HS-27A (cell line): ENCODE results near the gene DAAM1.

Experiments
- DNase-seq: peaks from one replicate; pipeline ENCODE4 v3.0.0-alpha.2; 2012; ENCODE audit warnings: low read depth, missing footprints

Gene DAAM1

DNA sequence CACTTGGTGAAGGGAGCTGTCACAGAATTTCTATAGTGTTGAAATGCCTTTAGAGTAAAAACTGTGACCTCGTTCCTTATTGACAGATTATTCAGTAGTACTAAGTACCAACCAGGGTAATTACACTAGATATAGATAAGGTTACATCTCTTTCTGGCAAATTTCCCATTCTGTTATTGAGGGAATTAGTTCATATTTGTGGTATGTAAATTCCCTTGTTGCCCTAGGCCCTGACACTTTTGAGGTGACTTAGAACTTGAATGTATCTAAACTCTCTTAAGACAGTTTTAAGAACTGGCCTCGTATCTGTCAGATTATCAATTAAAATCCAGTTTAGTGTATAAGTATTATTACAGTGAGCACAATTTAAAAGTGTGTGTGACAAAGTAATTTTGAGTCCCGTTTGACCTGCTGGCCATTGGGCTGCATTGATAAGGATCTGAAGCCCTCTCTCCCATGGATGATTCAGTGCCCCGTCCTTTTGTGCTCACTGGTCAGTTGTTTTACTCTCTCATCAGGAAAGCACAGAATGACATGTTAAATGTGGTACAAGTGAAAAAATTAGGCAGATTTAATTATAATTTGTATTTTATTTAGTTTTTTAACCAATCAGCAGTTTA is 153.5 kb downstream of the DAAM1 start:
- no peak for DNase-seq

DNA sequence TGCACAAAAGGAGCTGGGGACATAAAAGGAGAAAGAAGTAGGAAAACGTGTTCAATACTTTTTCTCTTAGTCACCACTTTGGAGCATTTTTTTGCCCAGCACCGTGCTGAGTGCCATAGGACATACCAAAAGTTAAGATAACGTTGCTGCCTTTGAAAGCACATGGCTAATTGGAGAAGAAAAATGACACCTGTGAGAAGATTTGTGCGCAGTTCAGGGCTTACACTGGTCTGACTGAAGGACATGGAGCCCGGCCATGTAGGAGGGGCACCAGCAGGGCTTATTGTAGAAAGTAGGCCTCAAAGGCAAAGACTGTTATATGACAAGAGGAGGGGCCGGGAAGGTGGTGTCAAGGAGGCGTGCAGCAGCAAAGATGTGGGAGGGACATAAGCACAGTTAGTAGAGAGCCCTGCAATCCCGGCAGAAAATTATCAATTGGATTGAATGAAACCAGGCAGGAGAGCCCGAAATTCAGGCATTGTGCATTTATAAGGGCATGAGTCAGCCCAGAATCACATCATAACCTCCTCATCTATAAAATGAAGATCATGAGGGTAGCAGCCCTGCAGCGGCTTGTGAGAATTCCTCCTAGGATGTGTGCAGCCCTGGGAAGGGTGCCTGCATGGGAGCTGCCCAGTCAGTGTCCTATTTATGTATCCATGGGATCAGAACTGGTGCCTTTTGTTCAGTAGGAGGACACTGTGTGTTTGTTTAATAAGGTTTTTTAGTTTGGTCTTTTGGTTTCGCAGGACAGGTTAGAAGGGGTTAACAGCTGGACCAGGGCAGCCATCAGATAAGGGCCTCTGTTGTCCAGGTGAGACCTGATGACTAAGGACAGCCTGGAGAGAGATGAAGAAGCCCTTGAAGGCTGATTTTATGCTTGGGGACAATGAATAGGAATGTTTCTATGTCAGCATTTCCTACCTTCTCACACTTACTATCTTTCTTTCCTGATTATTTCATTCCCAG is 154.3 kb downstream of the DAAM1 start:
- DNase-seq: no peak

DNA sequence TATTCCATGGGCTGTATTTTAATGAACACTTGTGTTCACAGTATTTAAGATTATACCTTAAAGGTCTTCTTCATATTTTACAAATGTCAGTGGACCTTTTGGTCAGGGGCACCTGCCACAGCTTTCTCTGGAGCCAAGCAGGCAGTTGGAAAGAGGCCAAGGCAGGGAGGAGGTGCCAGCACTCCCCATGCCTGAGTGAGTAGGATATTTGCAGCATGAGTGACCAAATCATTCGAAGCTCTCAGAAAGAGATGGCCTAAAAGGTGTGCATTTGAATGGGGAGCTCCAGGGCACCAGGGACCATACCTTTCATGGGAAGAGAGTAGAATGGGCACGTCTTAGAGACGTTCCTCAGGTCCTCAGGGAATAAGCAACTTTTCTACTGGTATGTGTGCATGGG is 155.1 kb downstream of the DAAM1 start:
- no peak for DNase-seq

DNA sequence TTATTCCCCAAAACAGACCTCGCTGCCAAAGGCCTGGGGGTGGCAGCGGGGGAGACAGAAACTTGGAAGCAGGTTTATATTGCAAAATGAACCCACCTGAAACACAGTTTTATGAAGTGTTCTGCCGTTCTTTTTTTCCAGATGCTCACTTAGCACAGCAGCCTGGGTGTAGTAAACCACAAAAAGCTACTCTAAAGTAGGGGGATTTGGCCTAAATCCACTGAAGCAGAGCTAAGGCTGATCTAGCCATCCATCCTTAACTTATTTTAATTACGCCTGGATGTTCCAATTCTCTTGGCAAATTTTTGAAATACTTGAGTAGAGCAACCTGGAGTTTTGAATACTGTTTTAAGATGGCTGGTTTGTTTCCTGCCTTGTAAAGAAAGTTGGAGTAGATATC is 155.5 kb downstream of the DAAM1 start:
- no peak for DNase-seq

DNA sequence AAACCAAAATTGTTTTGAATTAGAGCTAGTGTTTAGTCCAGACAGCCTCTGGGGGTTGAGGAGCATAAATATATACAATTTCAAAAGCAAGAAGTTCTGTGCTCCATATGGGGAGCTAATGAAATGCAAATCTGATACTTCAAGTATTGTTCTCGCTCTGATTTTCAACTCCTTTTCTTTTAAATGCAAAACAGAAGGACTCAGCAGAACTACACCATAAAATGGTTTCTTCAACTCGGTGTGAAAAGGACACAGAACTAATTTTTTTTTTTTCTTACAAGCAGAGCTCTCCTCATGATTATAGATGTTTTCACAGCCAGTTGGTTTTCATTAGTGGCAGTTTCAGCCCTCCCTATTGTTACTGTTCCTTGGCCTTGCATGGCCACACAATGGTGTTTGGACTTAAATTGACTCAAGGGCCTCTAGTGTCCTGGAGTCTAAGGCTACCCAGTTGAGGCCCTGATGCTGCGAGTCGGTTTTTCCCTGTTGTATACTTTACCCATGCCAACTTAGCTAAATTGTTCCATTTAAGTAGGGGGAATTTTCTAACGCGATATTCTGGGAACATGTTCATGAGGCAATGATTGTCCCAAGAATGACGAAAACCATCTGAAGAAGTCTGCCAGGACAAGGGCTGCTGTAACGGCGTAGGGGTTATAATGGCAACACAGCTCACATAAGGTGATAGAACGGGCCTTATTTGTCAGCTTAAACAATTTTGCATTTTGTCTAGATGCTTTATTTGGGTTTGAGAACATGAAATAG is 156.4 kb downstream of the DAAM1 start:
- DNase-seq: no peak

DNA sequence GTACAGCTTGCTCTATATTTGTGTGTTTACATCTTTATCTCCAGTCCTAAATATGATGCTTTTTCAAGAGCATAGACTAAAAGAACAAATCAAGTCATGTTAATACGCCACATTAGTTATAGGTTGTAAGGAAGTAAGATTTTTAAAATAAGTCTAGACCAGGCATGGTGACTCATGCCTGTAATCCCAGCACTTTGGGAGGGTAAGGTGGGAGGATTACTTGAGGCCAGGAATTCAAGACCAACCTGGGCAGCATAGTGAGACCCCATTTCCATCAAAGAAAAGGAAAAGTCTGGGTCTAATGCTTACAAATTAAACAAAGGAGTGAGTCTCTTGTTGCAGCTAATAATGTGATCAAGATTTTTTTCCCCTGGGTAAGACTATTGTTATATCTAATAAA is 157.9 kb downstream of the DAAM1 start:
- no peak for DNase-seq

DNA sequence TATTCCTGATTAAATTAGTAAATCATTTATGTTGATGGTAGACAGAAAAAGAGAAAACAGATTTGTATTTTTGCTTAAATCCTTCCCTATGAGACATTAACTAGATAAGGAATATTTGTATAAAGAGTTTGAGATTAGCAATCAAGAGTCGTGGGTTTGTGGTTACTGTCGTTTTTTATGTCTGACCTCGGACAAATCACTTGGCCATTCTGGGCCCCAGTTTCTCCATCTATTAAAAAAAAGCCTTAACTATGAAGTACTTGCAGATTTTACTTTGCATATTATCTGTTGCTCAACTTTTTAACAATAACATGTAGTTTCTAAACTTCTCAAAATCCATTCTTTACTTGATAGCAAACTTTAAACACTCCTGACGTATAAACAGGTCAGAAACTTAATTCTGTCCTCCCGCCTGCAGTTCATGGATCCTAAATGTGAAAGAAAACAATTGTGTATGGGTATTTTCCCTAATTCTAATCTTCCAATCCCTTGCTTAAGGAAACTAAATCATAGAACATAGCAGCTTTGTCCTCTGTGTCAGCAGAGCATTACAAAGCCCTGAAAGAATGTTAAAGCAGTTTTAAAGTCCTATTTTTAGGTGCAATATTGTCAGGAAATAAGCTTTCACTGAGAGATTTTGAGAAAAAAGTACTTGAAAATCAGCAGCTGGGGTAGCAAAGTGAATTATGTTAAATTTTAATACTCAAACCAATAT is 158.5 kb downstream of the DAAM1 start:
- no peak for DNase-seq

DNA sequence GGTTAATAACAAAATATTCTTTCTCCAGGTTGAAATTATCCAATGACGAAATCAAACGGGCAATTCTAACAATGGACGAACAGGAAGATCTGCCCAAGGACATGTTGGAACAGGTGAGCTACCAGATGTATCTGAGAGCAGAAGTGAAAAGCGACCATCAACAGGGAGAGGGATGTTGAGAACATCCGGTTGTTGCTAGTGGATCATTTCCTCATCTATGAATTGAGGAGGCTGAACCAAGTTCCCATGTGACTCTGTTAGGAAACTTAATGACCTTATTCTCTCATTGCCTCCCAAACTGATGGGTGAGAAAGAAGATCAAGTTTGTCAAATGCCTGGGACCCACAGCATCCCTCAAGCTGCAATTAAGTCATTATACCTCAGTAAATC is 159.0 kb downstream of the DAAM1 start:
- no peak for DNase-seq

DNA sequence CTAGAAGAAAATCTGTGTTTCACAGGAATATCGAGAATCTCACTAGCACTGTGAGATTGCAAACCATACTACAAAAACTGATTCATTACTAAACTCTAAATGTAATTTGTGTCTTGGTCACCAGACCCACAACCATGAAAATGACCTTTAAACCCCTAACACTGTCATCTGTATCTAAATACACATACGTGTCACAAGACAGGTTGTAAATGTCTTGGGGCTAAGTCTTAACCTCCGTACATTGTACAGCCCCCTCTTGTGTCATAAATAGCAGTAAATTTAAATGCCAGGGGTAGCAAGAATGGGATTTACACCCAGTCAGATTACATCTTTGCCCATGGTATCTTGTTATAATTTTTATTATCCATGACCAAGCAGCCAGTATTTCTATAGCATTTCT is 159.4 kb downstream of the DAAM1 start:
- DNase-seq: no peak

DNA sequence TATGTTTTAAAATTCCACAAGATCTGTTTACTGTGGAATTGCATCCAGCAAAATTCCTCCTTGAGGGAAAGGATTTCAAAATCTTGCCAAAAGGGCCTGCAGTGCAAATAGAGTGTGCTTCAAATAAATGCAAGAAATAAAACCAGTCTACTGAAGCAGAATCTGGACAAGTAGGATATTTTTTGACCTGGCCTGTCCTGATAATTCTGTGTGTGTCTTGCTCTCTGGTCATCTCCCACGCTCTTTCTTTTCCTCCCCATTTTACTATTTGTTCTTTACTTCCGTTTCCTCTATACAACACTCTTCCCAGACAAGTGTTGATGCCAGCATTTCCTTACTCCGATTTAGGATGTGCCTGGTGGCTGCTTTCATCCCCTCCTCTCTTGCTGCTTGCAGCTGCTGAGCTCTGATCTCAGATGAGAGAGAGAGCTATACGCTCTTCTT is 160.8 kb downstream of the DAAM1 start:
- no peak for DNase-seq

DNA sequence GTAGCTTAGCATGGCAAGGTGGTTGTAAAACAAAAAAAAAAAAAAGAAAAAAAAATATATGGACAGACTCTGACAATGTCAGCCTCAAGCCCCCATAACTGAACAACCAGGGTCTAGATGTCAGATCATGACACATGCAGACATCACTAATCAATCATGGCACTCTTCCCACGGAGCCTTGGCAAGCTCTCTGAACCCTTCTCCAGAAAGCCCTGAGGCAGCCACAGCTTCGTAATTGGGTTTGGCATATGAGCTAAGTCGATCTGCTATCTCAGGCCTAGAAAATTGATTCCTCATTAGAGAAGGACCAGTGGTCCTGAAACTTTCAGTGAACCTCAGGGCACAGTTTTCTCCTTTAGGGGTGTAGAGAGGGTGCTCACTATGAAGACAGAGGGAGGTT is 164.5 kb downstream of the DAAM1 start:
- no peak for DNase-seq

DNA sequence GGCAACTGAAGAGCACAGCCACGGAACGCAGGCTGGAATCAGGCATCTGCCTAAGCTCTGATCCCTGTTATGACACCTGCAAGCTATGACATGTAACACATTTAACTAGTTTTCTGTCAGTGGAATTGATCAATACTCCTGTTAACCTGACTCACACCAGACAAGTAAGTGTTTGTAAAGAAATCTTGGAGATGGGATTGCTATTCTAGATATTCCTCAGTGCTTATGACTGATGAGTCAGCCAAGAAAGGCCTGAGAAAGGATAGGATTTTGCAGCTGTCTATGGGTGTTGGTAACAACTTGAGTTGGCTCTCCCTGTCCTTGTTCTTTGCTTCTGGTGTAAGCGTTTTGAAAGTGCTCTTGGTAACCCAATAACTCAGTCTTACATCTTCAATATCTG is 166.2 kb downstream of the DAAM1 start:
- DNase-seq: no peak

DNA sequence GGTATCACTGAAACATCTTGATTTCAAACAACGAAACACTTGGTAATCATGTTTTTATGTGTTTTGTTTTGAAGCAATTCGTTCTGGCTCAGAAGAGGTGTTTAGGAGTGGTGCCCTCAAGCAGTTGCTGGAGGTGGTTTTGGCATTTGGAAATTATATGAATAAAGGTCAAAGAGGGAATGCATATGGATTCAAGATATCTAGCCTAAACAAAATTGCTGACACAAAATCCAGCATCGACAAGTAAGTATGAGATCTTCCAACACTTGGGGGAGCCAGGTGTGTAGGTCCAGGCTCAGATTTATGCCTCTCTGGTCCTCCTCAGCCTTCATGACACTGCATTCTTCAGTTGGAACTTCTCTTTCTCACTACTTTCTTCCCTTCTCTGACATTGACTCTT is 166.6 kb downstream of the DAAM1 start:
- DNase-seq: no peak

DNA sequence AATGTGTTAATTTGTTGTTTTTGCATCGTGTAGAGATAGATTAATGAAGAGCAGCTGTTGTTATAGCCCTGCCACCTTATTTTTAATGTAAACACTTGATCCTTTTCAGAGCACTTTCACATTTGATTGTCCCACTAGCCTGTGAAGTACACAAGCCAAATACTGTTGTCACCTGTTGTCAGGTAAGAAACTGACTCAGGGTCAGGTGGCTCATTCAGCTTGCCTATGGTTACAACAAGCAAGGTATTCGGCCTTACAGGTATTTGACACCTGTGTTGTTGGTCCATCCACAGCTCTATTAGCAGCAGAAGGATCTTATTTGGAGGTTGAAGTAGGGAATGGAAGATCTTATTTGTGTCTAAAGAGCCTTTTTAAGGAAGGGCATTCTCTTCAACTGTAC is 167.8 kb downstream of the DAAM1 start:
- no peak for DNase-seq

DNA sequence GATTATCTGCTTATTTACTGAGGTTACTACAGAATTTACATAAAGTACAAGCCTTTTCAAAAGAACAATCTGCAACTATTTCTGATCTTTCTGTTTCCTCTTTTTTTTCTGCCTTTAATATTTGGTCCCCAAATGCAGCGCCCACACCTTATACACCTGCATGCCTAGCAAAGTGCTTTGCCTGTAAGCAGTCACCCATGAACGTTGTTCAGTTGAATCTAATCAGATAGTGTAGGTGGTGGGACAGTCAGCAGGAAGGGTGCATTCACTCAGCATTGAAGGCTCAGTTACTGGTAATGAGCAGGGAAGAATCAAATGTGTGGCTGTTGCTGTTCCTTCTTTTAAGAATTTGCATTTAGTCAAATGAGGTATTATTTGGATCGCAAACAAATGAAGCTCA is 168.3 kb downstream of the DAAM1 start:
- no peak for DNase-seq

DNA sequence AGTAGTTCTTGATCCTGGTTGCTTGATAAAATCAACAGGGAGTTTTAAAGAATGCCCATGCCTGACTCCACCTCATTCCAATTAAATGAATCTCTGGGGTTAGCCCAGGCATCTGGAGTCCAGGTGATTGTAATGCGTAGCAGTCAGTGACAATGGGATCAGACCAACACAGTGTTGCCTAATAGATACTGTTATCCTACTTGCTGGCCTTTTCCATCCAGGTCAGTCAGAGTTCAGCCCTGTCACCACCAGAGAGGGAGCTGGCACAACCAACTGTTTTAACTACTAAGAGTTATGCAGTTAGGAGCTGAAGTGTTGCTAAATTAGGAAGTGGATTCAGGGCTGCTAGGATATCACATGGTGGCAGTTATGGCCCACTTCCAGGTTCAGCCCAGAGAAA is 169.6 kb downstream of the DAAM1 start:
- peak; percentile 66 for DNase-seq

DNA sequence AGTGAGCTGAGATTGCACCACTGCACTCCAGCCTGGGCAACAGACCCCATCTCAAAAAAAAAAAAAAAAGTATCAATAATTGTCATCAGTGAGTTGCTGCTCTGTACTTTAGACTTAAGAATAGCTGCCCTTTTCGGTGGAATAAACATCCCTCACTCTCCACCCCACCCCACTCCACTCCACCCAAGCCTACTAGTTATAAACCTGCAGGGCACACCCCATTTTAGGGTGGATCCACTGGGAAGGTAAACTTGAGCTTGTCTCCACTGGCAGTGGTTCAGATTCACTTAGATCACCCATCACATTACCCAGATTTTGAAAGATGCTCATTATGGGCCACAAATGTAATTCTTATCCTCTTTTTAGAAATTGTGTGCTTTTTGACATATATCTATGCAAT is 170.3 kb downstream of the DAAM1 start:
- no peak for DNase-seq

DNA sequence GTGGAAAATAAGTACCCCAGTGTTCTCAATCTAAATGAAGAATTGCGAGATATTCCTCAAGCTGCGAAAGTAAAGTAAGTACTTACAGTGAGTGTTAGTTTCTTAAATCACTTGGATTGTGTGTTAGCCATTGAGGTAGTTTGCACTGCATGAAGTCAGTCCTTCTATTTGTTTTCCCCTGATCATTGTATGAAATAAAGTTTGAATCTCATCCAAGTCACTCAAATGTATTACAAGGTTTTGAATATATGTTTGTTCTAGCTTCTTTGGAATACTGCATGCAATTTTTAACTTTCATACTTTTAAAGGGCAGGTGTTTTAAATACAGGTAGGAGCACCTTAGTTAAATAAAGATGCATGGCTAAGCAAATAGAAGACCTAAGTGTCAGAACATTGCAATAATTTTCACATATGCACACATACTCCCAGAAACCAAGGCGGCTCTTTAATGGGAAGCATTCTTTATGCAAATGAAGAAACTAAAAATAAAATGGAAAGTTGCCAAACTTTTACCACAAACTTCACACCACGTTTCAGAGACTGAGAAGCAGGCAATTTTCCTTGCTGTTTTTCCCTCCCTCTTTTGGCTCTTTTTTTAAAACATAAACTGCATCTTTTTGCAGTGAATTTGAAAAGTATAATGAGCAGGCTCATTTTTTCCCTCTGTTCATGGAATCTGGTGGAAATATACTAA is 171.1 kb downstream of the DAAM1 start:
- DNase-seq: no peak

DNA sequence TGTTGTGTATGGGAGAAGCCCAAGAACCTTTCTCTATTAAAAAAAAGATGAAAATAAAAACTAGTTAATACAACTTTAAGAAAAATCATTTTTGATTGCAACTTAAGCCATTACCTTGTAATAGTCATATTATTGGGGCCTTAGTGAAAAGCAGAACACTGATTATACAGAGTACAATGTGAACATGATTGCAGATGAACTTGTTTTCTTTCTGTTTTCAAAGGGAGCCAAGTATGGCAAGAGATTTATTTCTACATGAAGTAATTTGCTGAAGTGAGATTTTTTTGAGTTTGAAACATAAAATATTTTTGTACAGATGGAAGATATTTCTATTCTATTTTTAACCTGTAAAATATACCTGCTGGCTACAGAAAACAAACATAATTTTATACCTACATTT is 171.8 kb downstream of the DAAM1 start:
- no peak for DNase-seq

DNA sequence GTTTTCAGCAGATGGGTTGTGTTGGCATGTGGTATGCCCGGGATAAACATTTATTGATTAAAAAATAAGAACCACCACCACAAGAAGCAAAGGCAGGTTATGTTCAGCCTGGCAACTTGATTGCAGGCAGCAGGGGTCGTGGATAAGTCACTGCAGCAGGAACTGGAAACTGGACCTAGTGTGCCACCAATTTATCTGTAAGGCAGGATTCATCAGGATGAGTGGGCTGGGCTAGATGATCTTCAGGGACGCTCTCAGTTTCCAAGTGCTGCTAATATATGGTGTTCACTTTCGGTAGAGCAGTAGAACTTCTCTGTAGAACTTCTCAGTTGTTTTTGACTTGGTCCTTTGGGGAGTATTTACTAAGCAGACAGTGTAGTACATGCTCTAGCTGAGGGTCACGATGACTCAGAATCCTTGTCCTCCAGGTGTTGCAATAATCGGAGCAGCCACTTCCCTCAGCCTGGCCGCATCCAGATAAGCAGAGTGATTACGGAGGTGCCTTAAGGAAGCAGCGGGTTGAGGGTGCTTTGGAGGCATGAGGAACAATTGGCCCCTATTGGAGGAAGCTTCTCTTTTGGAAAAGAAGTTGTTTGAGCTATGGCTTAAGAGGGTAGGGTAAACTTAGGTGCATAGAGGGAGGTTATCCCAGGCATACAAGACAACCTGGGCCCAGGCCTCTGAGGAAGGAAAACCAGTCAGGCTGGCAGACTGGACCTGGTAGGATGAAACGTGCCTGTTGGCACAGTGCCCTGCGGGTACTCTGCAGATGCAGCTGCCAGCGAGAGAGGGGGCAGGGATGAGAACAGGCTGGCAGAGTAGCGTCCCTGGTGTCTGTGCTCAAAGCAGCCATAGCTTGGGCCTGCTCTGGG is 172.7 kb downstream of the DAAM1 start:
- DNase-seq: no peak

DNA sequence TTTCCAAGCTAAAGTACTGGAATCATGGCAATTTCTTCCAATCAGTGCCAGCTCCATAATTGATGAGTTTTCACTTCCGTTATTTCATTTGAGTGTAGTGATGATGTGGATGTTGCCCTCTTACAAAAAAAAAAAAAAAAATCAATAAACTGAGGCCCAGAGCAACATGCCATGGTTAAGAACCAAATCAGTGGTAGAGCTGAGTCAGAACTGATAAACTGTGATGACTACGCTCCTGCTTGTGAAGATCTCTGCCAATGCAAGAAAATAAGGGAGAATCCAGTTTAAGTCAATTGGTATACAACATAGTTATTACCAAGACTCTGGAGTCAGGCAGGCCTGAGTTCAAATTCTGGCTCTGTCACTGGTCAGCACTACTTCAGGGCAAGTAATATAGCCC is 174.0 kb downstream of the DAAM1 start:
- no peak for DNase-seq
